Trophoblast cell (in vitro differentiated cells and primary cell): ENCODE measurements around the gene HPRT1.

Experiments used
- DNase-seq, 2 donors: peaks; one replicate each; pipeline ENCODE4 v3.0.0-alpha.2; 2016
- H2AFZ ChIP-seq: 2 replicates; pipeline ENCODE4 v1.6.1; 2013; ENCODE audit warnings: low read length, moderate library complexity, mild to moderate bottlenecking; ENCODE audit not compliant: insufficient read depth, poor library complexity
- H2AK5ac ChIP-seq: 2 replicates; pipeline ENCODE4 v1.6.1; 2013; ENCODE audit warnings: mild to moderate bottlenecking, low read length
- H2BK120ac ChIP-seq: 2 replicates; pipeline ENCODE4 v1.6.1; 2013; ENCODE audit warnings: low read length, mild to moderate bottlenecking, moderate library complexity; ENCODE audit not compliant: insufficient read depth, poor library complexity
- H2BK12ac ChIP-seq: 2 replicates; pipeline ENCODE4 v1.6.1; 2013; ENCODE audit warnings: mild to moderate bottlenecking, low read length, moderate library complexity
- H2BK5ac ChIP-seq: 2 replicates; pipeline ENCODE4 v1.6.1; 2013; ENCODE audit warnings: low read length, low read depth, moderate library complexity, mild to moderate bottlenecking; ENCODE audit not compliant: poor library complexity
- H3K14ac ChIP-seq: 2 replicates; pipeline ENCODE4 v1.6.1; 2013; ENCODE audit warnings: mild to moderate bottlenecking, low read length
- H3K18ac ChIP-seq: 2 replicates; pipeline ENCODE4 v1.6.1; 2013; ENCODE audit warnings: mild to moderate bottlenecking, low read length
- H3K23ac ChIP-seq: 2 replicates; pipeline ENCODE4 v1.6.1; 2013; ENCODE audit warnings: low read length
- H3K27ac ChIP-seq: 2 replicates; pipeline ENCODE4 v1.5.1; 2013; ENCODE audit warnings: low read depth, mild to moderate bottlenecking, inconsistent platforms, low read length, moderate library complexity
- H3K27me3 ChIP-seq: 2 replicates; pipeline ENCODE4 v1.6.1; 2013; ENCODE audit warnings: inconsistent platforms, mild to moderate bottlenecking, low read length, moderate library complexity; ENCODE audit not compliant: insufficient read depth
- H3K36me3 ChIP-seq, 2 experiments: 1 replicate in 1 of 2; 2 replicates in 1 of 2; pipeline ENCODE4 v1.6.1; 2013; ENCODE audit warnings: low read length in 2 of 2, mild to moderate bottlenecking in 2 of 2, moderate library complexity in 1 of 2; ENCODE audit not compliant: insufficient read depth in 2 of 2, control insufficient read depth in 1 of 2
- H3K4ac ChIP-seq: 2 replicates; pipeline ENCODE4 v1.6.1; 2013; ENCODE audit warnings: low read depth, mild to moderate bottlenecking, low read length, moderate library complexity
- H3K4me1 ChIP-seq, 2 experiments: 1 replicate in 1 of 2; 2 replicates in 1 of 2; pipeline ENCODE4 v1.6.1; 2013; ENCODE audit warnings: low read length in 2 of 2, mild to moderate bottlenecking in 2 of 2, moderate library complexity in 1 of 2; ENCODE audit not compliant: insufficient read depth in 2 of 2, control insufficient read depth in 1 of 2
- H3K4me2 ChIP-seq: 2 replicates; pipeline ENCODE4 v1.6.1; 2013; ENCODE audit warnings: inconsistent platforms, mild to moderate bottlenecking, low read length, moderate library complexity
- H3K4me3 ChIP-seq: 2 replicates; pipeline ENCODE4 v1.5.1; 2013; ENCODE audit warnings: mild to moderate bottlenecking, low read depth, low read length, inconsistent platforms
- H3K79me1 ChIP-seq: one replicate; pipeline ENCODE4 v1.6.1; 2013; ENCODE audit warnings: low read length
- H3K79me2 ChIP-seq: 2 replicates; pipeline ENCODE4 v1.6.1; 2013; ENCODE audit warnings: low read length, mild to moderate bottlenecking; ENCODE audit not compliant: control insufficient read depth, insufficient read depth, poor library complexity
- H3K9ac ChIP-seq: 2 replicates; pipeline ENCODE4 v1.6.1; 2013; ENCODE audit warnings: mild to moderate bottlenecking, low read length
- H3K9me3 ChIP-seq: 2 replicates; pipeline ENCODE4 v1.6.1; 2013; ENCODE audit warnings: low read depth, mild to moderate bottlenecking, control low read depth, inconsistent platforms, low read length; ENCODE audit not compliant: insufficient read depth
- H4K12ac ChIP-seq: 2 replicates; pipeline ENCODE4 v1.6.1; 2013; ENCODE audit warnings: low read depth, mild to moderate bottlenecking, low read length, moderate library complexity
- H4K8ac ChIP-seq: 2 replicates; pipeline ENCODE4 v1.6.1; 2013; ENCODE audit warnings: low read depth, mild to moderate bottlenecking, low read length, moderate library complexity
- H4K91ac ChIP-seq: one replicate; pipeline ENCODE4 v1.6.1; 2013; ENCODE audit warnings: low read depth, mild to moderate bottlenecking, low read length, moderate library complexity
- WGBS: extraction: QIAGEN DNeasy Blood & Tissue Kit; methylation state at CpG from one replicate; pipeline ENCODE4 v1.1.7; 2013; ENCODE audit warnings: missing lambda C conversion rate; ENCODE audit not compliant: insufficient read length, insufficient coverage; ENCODE audit errors: extremely low coverage; 5-methylcytosine and 5-hydroxymethylcytosine counted together

Gene HPRT1

GRCh38 chrX:134423606-134424005 lies 36.4 kb upstream of the HPRT1 start:
- H3K14ac ChIP-seq: no peak overlapping the region
- WGBS: no CpG with 5 or more reads among the region's 5 CpGs
- H3K4me1 ChIP-seq: no peaks in the 10 kb centered on the region
- H4K12ac ChIP-seq: no peak overlapping the region
- no peaks in the 10 kb centered on the region for H3K27me3 ChIP-seq
- no peak overlapping the region for H2BK120ac ChIP-seq
- H2BK12ac ChIP-seq: no peak overlapping the region
- no peak overlapping the region for H2AFZ ChIP-seq
- no peak overlapping the region for H3K4ac ChIP-seq
- H3K79me2 ChIP-seq: no peaks in the 10 kb centered on the region
- H3K23ac ChIP-seq: no peak overlapping the region
- peak in 1 of 2 donors; percentile 46 for DNase-seq
- no peak overlapping the region for H2AK5ac ChIP-seq
- H3K79me1 ChIP-seq: no peaks in the 10 kb centered on the region
- no peak overlapping the region for H4K91ac ChIP-seq
- no peak overlapping the region for H2BK5ac ChIP-seq
- H3K9ac ChIP-seq: no peak overlapping the region
- H3K9me3 ChIP-seq: no peaks in the 10 kb centered on the region
- H3K36me3 ChIP-seq: peaks cover 2% of the 10 kb centered on the region in 2 experiments
- no peak overlapping the region for H4K8ac ChIP-seq
- no peak overlapping the region for H3K27ac ChIP-seq
- H3K18ac ChIP-seq: no peak overlapping the region
- no peak overlapping the region for H3K4me2 ChIP-seq
- no peak overlapping the region for H3K4me3 ChIP-seq

GRCh38 chrX:134426281-134426680 lies 33.7 kb upstream of the HPRT1 start:
- no peak overlapping the region for H2AFZ ChIP-seq
- H2AK5ac ChIP-seq: no peak overlapping the region
- H3K79me2 ChIP-seq: no peaks in the 10 kb centered on the region
- no peak overlapping the region for H3K4me2 ChIP-seq
- H4K12ac ChIP-seq: no peak overlapping the region
- no peak overlapping the region for H2BK12ac ChIP-seq
- H3K27ac ChIP-seq: no peak overlapping the region
- H3K9me3 ChIP-seq: no peaks in the 10 kb centered on the region
- H3K9ac ChIP-seq: no peak overlapping the region
- no peak overlapping the region for H3K4ac ChIP-seq
- H3K27me3 ChIP-seq: no peaks in the 10 kb centered on the region
- no peak overlapping the region for H2BK120ac ChIP-seq
- H3K79me1 ChIP-seq: no peaks in the 10 kb centered on the region
- peaks cover 0 to 1% of the 10 kb centered on the region in 2 experiments for H3K36me3 ChIP-seq
- no peak overlapping the region for H4K8ac ChIP-seq
- no peak for DNase-seq
- H3K14ac ChIP-seq: no peak overlapping the region
- no peak overlapping the region for H4K91ac ChIP-seq
- no peaks in the 10 kb centered on the region for H3K4me1 ChIP-seq
- no CpG with 5 or more reads among the region's 5 CpGs for WGBS
- H3K23ac ChIP-seq: no peak overlapping the region
- H3K18ac ChIP-seq: no peak overlapping the region
- H3K4me3 ChIP-seq: no peak overlapping the region
- no peak overlapping the region for H2BK5ac ChIP-seq

- Histone ChIP-seq H3K79me2 (no peaks in the 10 kb centered on the region), H3K4me1 (no peaks in the 10 kb centered on the region), H2BK5ac (no peak overlapping the region), H4K12ac (no peak overlapping the region), H3K23ac (no peak overlapping the region), H2AK5ac (no peak overlapping the region), H3K14ac (no peak overlapping the region), H4K8ac (no peak overlapping the region), H3K4ac (no peak overlapping the region), H3K27me3 (no peaks in the 10 kb centered on the region), H4K91ac (no peak overlapping the region), H3K36me3 (peaks cover 0 to 1% of the 10 kb centered on the region in 2 experiments), H3K79me1 (no peaks in the 10 kb centered on the region), H3K27ac (no peak overlapping the region), H3K9ac (no peak overlapping the region), H3K18ac (no peak overlapping the region), H3K9me3 (no peaks in the 10 kb centered on the region), H2AFZ (no peak overlapping the region), H3K4me2 (no peak overlapping the region), H3K4me3 (no peak overlapping the region), H2BK120ac (no peak overlapping the region), H2BK12ac (no peak overlapping the region)
- no CpG with 5 or more reads among the region's 2 CpGs for WGBS
- DNase-seq: no peak
Measured at GRCh38 chrX:134431894-134432293, 28.1 kb upstream of the HPRT1 start.

GRCh38 chrX:134435894-134436293 lies 24.1 kb upstream of the HPRT1 start:
- no peak overlapping the region for H2BK12ac ChIP-seq
- no peak overlapping the region for H3K4me3 ChIP-seq
- no peak overlapping the region for H4K91ac ChIP-seq
- no peak overlapping the region for H2BK5ac ChIP-seq
- H3K27me3 ChIP-seq: no peaks in the 10 kb centered on the region
- DNase-seq: peak; percentile 16 to 57
- no peak overlapping the region for H2AK5ac ChIP-seq
- H3K9ac ChIP-seq: no peak overlapping the region
- no peak overlapping the region for H4K8ac ChIP-seq
- no peak overlapping the region for H3K18ac ChIP-seq
- H3K23ac ChIP-seq: no peak overlapping the region
- no peaks in the 10 kb centered on the region for H3K9me3 ChIP-seq
- H3K4me1 ChIP-seq: no peaks in the 10 kb centered on the region
- no peak overlapping the region for H3K27ac ChIP-seq
- H2AFZ ChIP-seq: no peak overlapping the region
- H4K12ac ChIP-seq: no peak overlapping the region
- H3K79me1 ChIP-seq: no peaks in the 10 kb centered on the region
- no peak overlapping the region for H3K4ac ChIP-seq
- H3K14ac ChIP-seq: no peak overlapping the region
- H3K79me2 ChIP-seq: no peaks in the 10 kb centered on the region
- H3K4me2 ChIP-seq: no peak overlapping the region
- no CpG with 5 or more reads among the region's 6 CpGs for WGBS
- H2BK120ac ChIP-seq: no peak overlapping the region
- H3K36me3 ChIP-seq: no peaks in the 10 kb centered on the region
